ENCODE data around the gene YARS2. TPM values are rescaled to one million over a fixed set of nuclear protein-coding genes. Genes with fewer than 3 reads are reported as not detected.

Gene YARS2
- total RNA-seq, 1 experiment from 2014 or later, result 28.0 TPM

DNA sequence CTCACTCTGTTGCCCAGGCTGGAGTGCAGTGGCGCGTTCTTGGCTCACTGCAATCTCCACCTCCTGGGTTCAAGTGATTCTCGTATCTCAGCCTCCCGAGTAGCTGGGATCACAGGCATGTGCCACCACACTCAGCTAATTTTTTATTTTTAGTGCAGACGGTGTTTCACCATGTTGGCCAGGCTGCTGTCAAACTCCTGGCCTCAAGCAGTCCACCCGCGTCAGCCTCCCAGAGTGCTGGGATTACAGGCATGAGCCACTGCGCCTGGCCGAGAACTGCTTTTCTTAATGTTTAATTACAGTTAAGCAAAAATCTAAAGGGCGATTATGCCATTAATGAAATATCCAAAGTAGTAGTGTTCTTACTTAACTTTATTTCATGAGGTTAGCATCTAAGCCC is 13.6 kb downstream of the YARS2 start:
- CTCF ChIA-PET, result no interaction called here
- intact Hi-C loops (cut with micrococcal nuclease; ENCODE audit: unreplicated experiment), result no loop called here
- DNase-seq (ENCODE audit: low read depth, low spot score), result no peak

GRCh38 chr12:32739279-32739678 is 16.4 kb downstream of the YARS2 start:
- ChIA-PET POLR2A (no interaction called here), CTCF (no interaction called here)
- intact Hi-C loops (cut with micrococcal nuclease; ENCODE audit: unreplicated experiment) (loop anchor here (10.0 kb wide), 1 partner anchor 284 kb away; no protein-coding TSS in a partner anchor), in situ Hi-C loops (cut with HindIII; ENCODE audit: low pct_unique_long_range_greater_than_20kb, low sequenced_read_pairs) (no loop called here)
- H3K9me3 ChIP-seq (ENCODE audit: control insufficient read depth, insufficient read depth, low read depth, low read length), result no peaks in the 10 kb centered on the region
- H3K4me1 ChIP-seq (ENCODE audit: control insufficient read depth, insufficient read depth, low read length), result no peaks in the 10 kb centered on the region
- TF ChIP-seq SIN3A (IDR thresholded peaks at IDR 0.05; ENCODE audit: borderline replicate concordance, insufficient read depth, low read depth, low read length) (no peak), POLR2AphosphoS5 (IDR thresholded peaks at IDR 0.05; ENCODE audit: low read depth, low read length) (no peak), TCF7L2 (IDR thresholded peaks at IDR 0.05; ENCODE audit: low read depth, low read length) (no peak)
- TF ChIP-seq, protein P1, sequence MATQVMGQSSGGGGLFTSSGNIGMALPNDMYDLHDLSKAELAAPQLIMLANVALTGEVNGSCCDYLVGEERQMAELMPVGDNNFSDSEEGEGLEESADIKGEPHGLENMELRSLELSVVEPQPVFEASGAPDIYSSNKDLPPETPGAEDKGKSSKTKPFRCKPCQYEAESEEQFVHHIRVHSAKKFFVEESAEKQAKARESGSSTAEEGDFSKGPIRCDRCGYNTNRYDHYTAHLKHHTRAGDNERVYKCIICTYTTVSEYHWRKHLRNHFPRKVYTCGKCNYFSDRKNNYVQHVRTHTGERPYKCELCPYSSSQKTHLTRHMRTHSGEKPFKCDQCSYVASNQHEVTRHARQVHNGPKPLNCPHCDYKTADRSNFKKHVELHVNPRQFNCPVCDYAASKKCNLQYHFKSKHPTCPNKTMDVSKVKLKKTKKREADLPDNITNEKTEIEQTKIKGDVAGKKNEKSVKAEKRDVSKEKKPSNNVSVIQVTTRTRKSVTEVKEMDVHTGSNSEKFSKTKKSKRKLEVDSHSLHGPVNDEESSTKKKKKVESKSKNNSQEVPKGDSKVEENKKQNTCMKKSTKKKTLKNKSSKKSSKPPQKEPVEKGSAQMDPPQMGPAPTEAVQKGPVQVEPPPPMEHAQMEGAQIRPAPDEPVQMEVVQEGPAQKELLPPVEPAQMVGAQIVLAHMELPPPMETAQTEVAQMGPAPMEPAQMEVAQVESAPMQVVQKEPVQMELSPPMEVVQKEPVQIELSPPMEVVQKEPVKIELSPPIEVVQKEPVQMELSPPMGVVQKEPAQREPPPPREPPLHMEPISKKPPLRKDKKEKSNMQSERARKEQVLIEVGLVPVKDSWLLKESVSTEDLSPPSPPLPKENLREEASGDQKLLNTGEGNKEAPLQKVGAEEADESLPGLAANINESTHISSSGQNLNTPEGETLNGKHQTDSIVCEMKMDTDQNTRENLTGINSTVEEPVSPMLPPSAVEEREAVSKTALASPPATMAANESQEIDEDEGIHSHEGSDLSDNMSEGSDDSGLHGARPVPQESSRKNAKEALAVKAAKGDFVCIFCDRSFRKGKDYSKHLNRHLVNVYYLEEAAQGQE (IDR thresholded peaks at IDR 0.05; ENCODE audit: insufficient read depth in 1 of 2, low read depth in 2 of 2, low read length in 1 of 2), result no peak
- TF ChIP-seq, protein P2, sequence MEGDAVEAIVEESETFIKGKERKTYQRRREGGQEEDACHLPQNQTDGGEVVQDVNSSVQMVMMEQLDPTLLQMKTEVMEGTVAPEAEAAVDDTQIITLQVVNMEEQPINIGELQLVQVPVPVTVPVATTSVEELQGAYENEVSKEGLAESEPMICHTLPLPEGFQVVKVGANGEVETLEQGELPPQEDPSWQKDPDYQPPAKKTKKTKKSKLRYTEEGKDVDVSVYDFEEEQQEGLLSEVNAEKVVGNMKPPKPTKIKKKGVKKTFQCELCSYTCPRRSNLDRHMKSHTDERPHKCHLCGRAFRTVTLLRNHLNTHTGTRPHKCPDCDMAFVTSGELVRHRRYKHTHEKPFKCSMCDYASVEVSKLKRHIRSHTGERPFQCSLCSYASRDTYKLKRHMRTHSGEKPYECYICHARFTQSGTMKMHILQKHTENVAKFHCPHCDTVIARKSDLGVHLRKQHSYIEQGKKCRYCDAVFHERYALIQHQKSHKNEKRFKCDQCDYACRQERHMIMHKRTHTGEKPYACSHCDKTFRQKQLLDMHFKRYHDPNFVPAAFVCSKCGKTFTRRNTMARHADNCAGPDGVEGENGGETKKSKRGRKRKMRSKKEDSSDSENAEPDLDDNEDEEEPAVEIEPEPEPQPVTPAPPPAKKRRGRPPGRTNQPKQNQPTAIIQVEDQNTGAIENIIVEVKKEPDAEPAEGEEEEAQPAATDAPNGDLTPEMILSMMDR (IDR thresholded peaks at IDR 0.05), result no peak
- H3K4me3 ChIP-seq (ENCODE audit: low read depth in 2 of 2, low read length in 2 of 2), result no peak overlapping the region
- no peaks in the 10 kb centered on the region for H3K27me3 ChIP-seq (ENCODE audit: control insufficient read depth, insufficient read depth, low read length)
- H3K27ac ChIP-seq (ENCODE audit: low read length), result no peak overlapping the region
- no peak for DNase-seq (ENCODE audit: low read depth, low spot score)
- ATAC-seq, result no peak
- no TSS peak for BruUV-seq (replicated peaks)
- peaks cover 54% of the 10 kb centered on the region for H3K36me3 ChIP-seq (ENCODE audit: control insufficient read depth, insufficient read depth, low read length)

More for the DNA sequence above, 13.6 kb downstream of the YARS2 start:
- Histone ChIP-seq H3K27ac (ENCODE audit: low read length) (no peak overlapping the region), H3K27me3 (ENCODE audit: control insufficient read depth, insufficient read depth, low read length) (no peaks in the 10 kb centered on the region), H3K9me3 (ENCODE audit: control insufficient read depth, insufficient read depth, low read depth, low read length) (no peaks in the 10 kb centered on the region), H3K4me1 (ENCODE audit: control insufficient read depth, insufficient read depth, low read length) (no peaks in the 10 kb centered on the region), H3K36me3 (ENCODE audit: control insufficient read depth, insufficient read depth, low read length) (peaks cover 64% of the 10 kb centered on the region), H3K4me3 (ENCODE audit: low read depth in 2 of 2, low read length in 2 of 2) (no peak overlapping the region)
- POLR2A ChIA-PET, result no interaction called here
- BruUV-seq (replicated peaks), result no TSS peak
- TF ChIP-seq SIN3A (IDR thresholded peaks at IDR 0.05; ENCODE audit: borderline replicate concordance, insufficient read depth, low read depth, low read length), result no peak
- TF ChIP-seq TCF7L2 (IDR thresholded peaks at IDR 0.05; ENCODE audit: low read depth, low read length), result no peak
- TF ChIP-seq POLR2AphosphoS5 (IDR thresholded peaks at IDR 0.05; ENCODE audit: low read depth, low read length), result no peak
- TF ChIP-seq, protein P2 (IDR thresholded peaks at IDR 0.05), result no peak
- TF ChIP-seq, protein P1 (IDR thresholded peaks at IDR 0.05; ENCODE audit: insufficient read depth in 1 of 2, low read depth in 2 of 2, low read length in 1 of 2), result no peak
- ATAC-seq, result no peak
- in situ Hi-C loops (cut with HindIII; ENCODE audit: low pct_unique_long_range_greater_than_20kb, low sequenced_read_pairs), result no loop called here
